SHP77 (cell line): ENCODE measurements around the gene HOMER3.

ENCODE experiments used
- DNase-seq, 2 experiments: peaks; one replicate each; lab custom pipeline; 2025; lab: John Stamatoyannopoulos, UW

HOMER3 gene

GRCh38 chr19:18940769-18941627 is at the start of gene HOMER3:
Gene HOMER3 (minus strand): TSS chr19:18941217. CDS start chr19:18938982, 2,235 bp downstream.
- DNase-seq = peak; percentile 7 to 49

- no peak for DNase-seq
Measured at GRCh38 chr19:18990128-18990708, 49.2 kb upstream of the HOMER3 start.

GRCh38 chr19:18989316-18989715 is 48.3 kb upstream of the HOMER3 start:
- DNase-seq = no peak

- no peak for DNase-seq
Measured at GRCh38 chr19:18987456-18987855, 46.4 kb upstream of the HOMER3 start.

- no peak for DNase-seq
Measured at GRCh38 chr19:18985257-18985656, 44.2 kb upstream of the HOMER3 start.

- DNase-seq = no peak
Measured at GRCh38 chr19:18984251-18984650, 43.2 kb upstream of the HOMER3 start.

- no peak for DNase-seq
Measured at GRCh38 chr19:18982669-18983068, 41.7 kb upstream of the HOMER3 start.

- no peak for DNase-seq
Measured at GRCh38 chr19:18980432-18981020, 39.5 kb upstream of the HOMER3 start.

GRCh38 chr19:18978616-18979015 is 37.6 kb upstream of the HOMER3 start:
- DNase-seq = no peak

GRCh38 chr19:18975869-18976268 is 34.9 kb upstream of the HOMER3 start:
- no peak for DNase-seq

- no peak for DNase-seq
Measured at GRCh38 chr19:18975011-18975410, 34.0 kb upstream of the HOMER3 start.

- DNase-seq = no peak
Measured at GRCh38 chr19:18972851-18973250, 31.8 kb upstream of the HOMER3 start.

- DNase-seq = no peak
Measured at GRCh38 chr19:18972301-18972811, 31.3 kb upstream of the HOMER3 start.

GRCh38 chr19:18969931-18970659 is 29.1 kb upstream of the HOMER3 start:
- no peak for DNase-seq

GRCh38 chr19:18967358-18968146 is 26.5 kb upstream of the HOMER3 start:
- peak in 1 of 2 experiments; percentile 2 for DNase-seq

GRCh38 chr19:18966307-18966706 is 25.3 kb upstream of the HOMER3 start:
- DNase-seq = no peak

- DNase-seq = no peak
Measured at GRCh38 chr19:18964121-18964520, 23.1 kb upstream of the HOMER3 start.

GRCh38 chr19:18961767-18962620 is 21.0 kb upstream of the HOMER3 start:
- DNase-seq = no peak

- no peak for DNase-seq
Measured at GRCh38 chr19:18960370-18960769, 19.4 kb upstream of the HOMER3 start.

GRCh38 chr19:18955042-18955441 is 14.0 kb upstream of the HOMER3 start:
- DNase-seq = no peak
